Left colon (tissue), 2 donors: ENCODE measurements around the gene PDXK. TPM values are rescaled to one million over a fixed set of nuclear protein-coding genes. Genes with fewer than 3 reads are reported as not detected.

Experiments
- ATAC-seq: fragments of 200-7000 bp; cut with Tn5 transposase; one replicate; pipeline ENCODE4 v1.9.1; 2020; ENCODE audit warnings: mild to moderate bottlenecking, moderate library complexity
- DNase-seq, 2 donors: peaks; one replicate each; pipeline ENCODE4 v3.0.0-alpha.2; 2020
- intact Hi-C, 2 donors: fragments of 100-400 bp; cut with DNase I in 1 of 2; cut with micrococcal nuclease in 1 of 2; formaldehyde crosslinking; loops; one replicate each; pipeline versions ENCODE4 v1.11.2 to v1.14.0; 2022; cut with DNase I, micrococcal nuclease
- total RNA-seq, 2 donors: library from RNA; stranded (reverse); fragmentation: NEBNext Ultra II Directional; extraction: Animal tissue kit (Norgen Biotek cat#: 25700); gene quantifications; one replicate each; pipeline ENCODE4 v1.2.1, GENCODE V29; 2021
- donor health status: DM: no; HTN: no; CAD: no.
- donor health status: DM: yes; HTN: yes; CAD: no.

Gene PDXK
- total RNA-seq, 2 donors from 2014 or later = 144 to 188 TPM

- no peak for ATAC-seq
- DNase-seq = no peak
- intact Hi-C loops = loop anchor here in 1 of 2 donors (10.0 kb wide), 2 partner anchors 49 to 71 kb away; partner anchors contain the start of gene RRP1
Observed at GRCh38 chr21:43735236-43736091, 16.5 kb downstream of the PDXK start.

GRCh38 chr21:43736224-43736883 lies 17.4 kb downstream of the PDXK start:
- DNase-seq (no peak), ATAC-seq (no peak)

GRCh38 chr21:43737158-43737950 lies 18.4 kb downstream of the PDXK start:
- no peak for DNase-seq
- no peak for ATAC-seq
- intact Hi-C loops = loop anchor here in 1 of 2 donors (10.0 kb wide), 2 partner anchors 47 to 73 kb away; partner anchors contain the start of gene RRP1

More at GRCh38 chr21:43736224-43736883, 17.4 kb downstream of the PDXK start:
- intact Hi-C loops = loop anchor here in 1 of 2 donors (10.0 kb wide), 2 partner anchors 48 to 72 kb away; partner anchors contain the start of gene RRP1

GRCh38 chr21:43739621-43740435 lies 20.9 kb downstream of the PDXK start:
- DNase-seq (no peak), ATAC-seq (peak; percentile 39)
- intact Hi-C loops = loop anchor here in 1 of 2 donors (10.0 kb wide), 2 partner anchors 45 to 75 kb away; partner anchors contain the start of gene RRP1

GRCh38 chr21:43740497-43741156 lies 21.7 kb downstream of the PDXK start:
- ATAC-seq (peak; percentile 34), DNase-seq (no peak)
- intact Hi-C loops = no loop called here

GRCh38 chr21:43741423-43742096 lies 22.6 kb downstream of the PDXK start:
- no peak for ATAC-seq
- intact Hi-C loops = no loop called here
- no peak for DNase-seq

GRCh38 chr21:43743947-43744346 lies 25.0 kb downstream of the PDXK start:
- intact Hi-C loops = no loop called here
- ATAC-seq = peak; percentile 13
- no peak for DNase-seq

GRCh38 chr21:43744725-43745124 lies 25.8 kb downstream of the PDXK start:
- ATAC-seq (no peak), DNase-seq (no peak)
- intact Hi-C loops = no loop called here

- no peak for ATAC-seq
- no peak for DNase-seq
- intact Hi-C loops = no loop called here
Observed at GRCh38 chr21:43745772-43746517, 27.0 kb downstream of the PDXK start.

GRCh38 chr21:43748622-43749021 lies 29.7 kb downstream of the PDXK start:
- DNase-seq = no peak
- intact Hi-C loops = no loop called here
- no peak for ATAC-seq

- intact Hi-C loops = no loop called here
- no peak for ATAC-seq
- DNase-seq = no peak
Observed at GRCh38 chr21:43749651-43750262, 30.8 kb downstream of the PDXK start.

GRCh38 chr21:43750339-43751033 lies 31.6 kb downstream of the PDXK start:
- ATAC-seq = no peak

GRCh38 chr21:43751955-43752591 lies 33.1 kb downstream of the PDXK start:
- intact Hi-C loops = no loop called here

More at GRCh38 chr21:43750339-43751033, 31.6 kb downstream of the PDXK start:
- intact Hi-C loops = no loop called here
- no peak for DNase-seq

GRCh38 chr21:43752758-43753438 lies 34.0 kb downstream of the PDXK start:
- ATAC-seq = no peak
- intact Hi-C loops = no loop called here
- no peak for DNase-seq

More at GRCh38 chr21:43751955-43752591, 33.1 kb downstream of the PDXK start:
- DNase-seq = no peak
- no peak for ATAC-seq

GRCh38 chr21:43753439-43753799 lies 34.5 kb downstream of the PDXK start:
- intact Hi-C loops = no loop called here

More at GRCh38 chr21:43753439-43753799, 34.5 kb downstream of the PDXK start:
- DNase-seq = no peak
- no peak for ATAC-seq
